Small intestine (tissue), 7 donors: ENCODE results near the gene SORCS2. TPM values are rescaled to one million over a fixed set of nuclear protein-coding genes. Genes with fewer than 3 reads are reported as not detected.
A peak's percentile ranks its signal among the peaks of the same experiment; 100 is the strongest.

Experiments
- DNase-seq, 2 donors: peaks; one replicate each; pipeline versions ENCODE4 v3.0.0 to v3.0.0-alpha.2; 2013
- FAIRE-seq: peaks from 2 replicates; lab custom pipeline; 2012; peaks lifted over from hg19 to GRCh38; lab: Jason Lieb, UNC
- H3K27ac ChIP-seq, 3 donors: one replicate each; pipeline ENCODE4 v1.5.1; 2013; ENCODE audit warnings: low read length in 2 of 3, mild to moderate bottlenecking in 2 of 3, control low read depth in 1 of 3, inconsistent platforms in 1 of 3, low read depth in 1 of 3, moderate library complexity in 1 of 3
- H3K27me3 ChIP-seq, 3 donors: one replicate each; pipeline ENCODE4 v1.6.1; 2013; ENCODE audit warnings: low read length in 3 of 3, inconsistent platforms in 1 of 3; ENCODE audit not compliant: control insufficient read depth in 3 of 3, insufficient read depth in 3 of 3
- H3K36me3 ChIP-seq, 3 donors: one replicate each; pipeline ENCODE4 v1.6.1; 2013; ENCODE audit warnings: low read length in 3 of 3, inconsistent platforms in 1 of 3, low read depth in 1 of 3, mild to moderate bottlenecking in 1 of 3, moderate library complexity in 1 of 3; ENCODE audit not compliant: control insufficient read depth in 3 of 3, insufficient read depth in 2 of 3
- H3K4me1 ChIP-seq, 3 donors: one replicate each; pipeline ENCODE4 v1.6.1; 2013; ENCODE audit warnings: low read length in 2 of 3, inconsistent platforms in 1 of 3, low read depth in 1 of 3, mild to moderate bottlenecking in 1 of 3, moderate library complexity in 1 of 3; ENCODE audit not compliant: control insufficient read depth in 3 of 3, insufficient read depth in 2 of 3
- H3K4me3 ChIP-seq, 3 donors: one replicate each; pipeline ENCODE4 v1.5.1; 2013; ENCODE audit warnings: low read length in 3 of 3, control low read depth in 1 of 3, inconsistent platforms in 1 of 3, low read depth in 1 of 3, mild to moderate bottlenecking in 1 of 3, moderate library complexity in 1 of 3
- H3K9me3 ChIP-seq, 2 donors: one replicate each; pipeline ENCODE4 v1.6.1; 2013; ENCODE audit warnings: low read depth in 1 of 2, low read length in 1 of 2; ENCODE audit not compliant: control insufficient read depth in 2 of 2, insufficient read depth in 1 of 2
- WGBS, 3 donors: extraction: QIAGEN DNeasy Blood & Tissue Kit; methylation state at CpG; one replicate each; pipeline ENCODE4 v1.1.7; 2013; 5-methylcytosine and 5-hydroxymethylcytosine counted together
- polyA plus RNA-seq, 4 donors: library from polyadenylated mRNA; stranded (reverse) in 3 of 4; unstranded in 1 of 4; fragments of 200-250 nt in 3 of 4; fragments of 120-200 nt in 1 of 4; gene quantifications; one replicate each; pipeline versions ENCODE4 v1.2.1 to v1.2.3, GENCODE V29; 2013
- donor health status: healthy with polysubstance abuse.
- donor health status: control.
- donor health status: control.
- donor health status: Bipolar disorder and iron deficiency.
- donor health status: healthy.

The SORCS2 gene
- polyA plus RNA-seq, 4 donors = 0.63 to 3.3 (median 2.2) TPM; not detected in 1

GRCh38 chr4:7403001-7403400 is 210.7 kb downstream of the SORCS2 start:
- Histone ChIP-seq H3K9me3 (no peaks in the 10 kb centered on the region), H3K27me3 (no peaks in the 10 kb centered on the region), H3K27ac (peak overlapping the region in 1 of 3 donors; percentile 35), H3K4me1 (peaks cover 0 to 4% (median 0%) of the 10 kb centered on the region in 3 donors), H3K4me3 (no peak overlapping the region), H3K36me3 (no peaks in the 10 kb centered on the region)
- FAIRE-seq (no peak), DNase-seq (no peak)
- 22 to 35% (median 22%) methylated on average over 3 of the region's 3 CpGs for WGBS, 3 donors

- Histone ChIP-seq H3K36me3 (no peaks in the 10 kb centered on the region), H3K27me3 (no peaks in the 10 kb centered on the region), H3K4me1 (no peaks in the 10 kb centered on the region), H3K9me3 (peaks cover 0 to 9% of the 10 kb centered on the region in 2 donors), H3K27ac (no peak overlapping the region), H3K4me3 (no peak overlapping the region)
- no peak for FAIRE-seq
- WGBS, 3 donors = 76 to 91% (median 88%) methylated on average over 4 of the region's 4 CpGs
- no peak for DNase-seq
Observed at GRCh38 chr4:7408166-7408565, 215.8 kb downstream of the SORCS2 start.

- Histone ChIP-seq H3K36me3 (no peaks in the 10 kb centered on the region), H3K4me3 (no peak overlapping the region), H3K27me3 (no peaks in the 10 kb centered on the region), H3K9me3 (peaks cover 0 to 9% of the 10 kb centered on the region in 2 donors), H3K4me1 (no peaks in the 10 kb centered on the region), H3K27ac (peak overlapping the region in 1 of 3 donors; percentile 44)
- DNase-seq (peak in 1 of 2 donors; percentile 36), FAIRE-seq (no peak)
- 64 to 86% (median 74%) methylated on average over 1 of the region's 1 CpG for WGBS, 3 donors
Observed at GRCh38 chr4:7410446-7410845, 218.1 kb downstream of the SORCS2 start.

- Histone ChIP-seq H3K4me3 (no peak overlapping the region), H3K36me3 (no peaks in the 10 kb centered on the region), H3K9me3 (peaks cover 0 to 9% of the 10 kb centered on the region in 2 donors), H3K27me3 (no peaks in the 10 kb centered on the region), H3K4me1 (no peaks in the 10 kb centered on the region), H3K27ac (no peak overlapping the region)
- DNase-seq (no peak), FAIRE-seq (no peak)
- WGBS, 3 donors = 68 to 73% (median 70%) methylated on average over 1 of the region's 1 CpG
Observed at GRCh38 chr4:7411491-7411890, 219.2 kb downstream of the SORCS2 start.

- Histone ChIP-seq H3K9me3 (peaks cover 0 to 9% of the 10 kb centered on the region in 2 donors), H3K36me3 (no peaks in the 10 kb centered on the region), H3K4me3 (no peak overlapping the region), H3K4me1 (no peaks in the 10 kb centered on the region), H3K27ac (no peak overlapping the region), H3K27me3 (no peaks in the 10 kb centered on the region)
- DNase-seq = no peak
- no peak for FAIRE-seq
- WGBS, 3 donors = 61 to 78% (median 74%) methylated on average over 12 of the region's 12 CpGs
Observed at GRCh38 chr4:7411896-7412553, 219.7 kb downstream of the SORCS2 start.

GRCh38 chr4:7412554-7412912 is 220.2 kb downstream of the SORCS2 start:
- Histone ChIP-seq H3K36me3 (no peaks in the 10 kb centered on the region), H3K4me1 (no peaks in the 10 kb centered on the region), H3K9me3 (peaks cover 0 to 9% of the 10 kb centered on the region in 2 donors), H3K4me3 (no peak overlapping the region), H3K27me3 (no peaks in the 10 kb centered on the region), H3K27ac (no peak overlapping the region)
- DNase-seq (no peak), FAIRE-seq (no peak)
- 56 to 75% (median 67%) methylated on average over 4 of the region's 4 CpGs for WGBS, 3 donors

- Histone ChIP-seq H3K36me3 (no peaks in the 10 kb centered on the region), H3K4me1 (no peaks in the 10 kb centered on the region), H3K27ac (no peak overlapping the region), H3K27me3 (no peaks in the 10 kb centered on the region), H3K9me3 (peaks cover 0 to 14% of the 10 kb centered on the region in 2 donors), H3K4me3 (no peak overlapping the region)
- DNase-seq (no peak), FAIRE-seq (no peak)
- WGBS, 3 donors = 82 to 86% (median 84%) methylated on average over 9 of the region's 9 CpGs
Observed at GRCh38 chr4:7414046-7414445, 221.7 kb downstream of the SORCS2 start.

- 37 to 52% (median 45%) methylated on average over 12 of the region's 12 CpGs for WGBS, 3 donors
- H3K27me3 ChIP-seq = no peaks in the 10 kb centered on the region
- DNase-seq = no peak
- no peaks in the 10 kb centered on the region for H3K4me1 ChIP-seq
- H3K9me3 ChIP-seq = peaks cover 0 to 6% of the 10 kb centered on the region in 2 donors
- no peak overlapping the region for H3K27ac ChIP-seq
- no peak for FAIRE-seq
- no peaks in the 10 kb centered on the region for H3K36me3 ChIP-seq
- H3K4me3 ChIP-seq = no peak overlapping the region
Observed at GRCh38 chr4:7414736-7415510, 222.6 kb downstream of the SORCS2 start.
